ENCODE results near the gene CYP4F11. TPM values are rescaled to one million over a fixed set of nuclear protein-coding genes. Genes with fewer than 3 reads are reported as not detected.

CYP4F11 gene
- total RNA-seq, 2 donors from 2014 or later: 12.7 to 20.8 TPM

GRCh38 chr19:15971224-15971780 is 37.0 kb upstream of the CYP4F11 start:
- H3K27me3 ChIP-seq (replicated peaks; ENCODE audit: insufficient read depth): no peaks in the 10 kb centered on the region
- WGBS: 43% methylated on average over 5 of the region's 5 CpGs
- no peaks in the 10 kb centered on the region for H3K36me3 ChIP-seq
- no peak overlapping the region for H3K4me3 ChIP-seq
- no peaks in the 10 kb centered on the region for H3K4me1 ChIP-seq (replicated peaks)
- TF ChIP-seq POLR2A (IDR thresholded peaks at IDR 0.05): no peak
- TF ChIP-seq POLR2AphosphoS5 (IDR thresholded peaks at IDR 0.05): no peak
- TF ChIP-seq CTCF (IDR thresholded peaks at IDR 0.05): no peak
- intact Hi-C loops (cut with DNase I): no loop called here
- H3K9me3 ChIP-seq: no peaks in the 10 kb centered on the region
- H3K27ac ChIP-seq: no peak overlapping the region
- no peak for DNase-seq (ENCODE audit: low spot score)

- no peak for DNase-seq (ENCODE audit: low spot score)
- Histone ChIP-seq H3K4me3 (no peak overlapping the region), H3K27ac (no peak overlapping the region), H3K27me3 (replicated peaks; ENCODE audit: insufficient read depth) (no peaks in the 10 kb centered on the region), H3K9me3 (no peaks in the 10 kb centered on the region), H3K4me1 (replicated peaks) (no peaks in the 10 kb centered on the region), H3K36me3 (no peaks in the 10 kb centered on the region)
- WGBS: 80% methylated on average over 2 of the region's 2 CpGs
- intact Hi-C loops (cut with DNase I): no loop called here
- TF ChIP-seq POLR2AphosphoS5 (IDR thresholded peaks at IDR 0.05) (no peak), POLR2A (IDR thresholded peaks at IDR 0.05) (no peak), CTCF (IDR thresholded peaks at IDR 0.05) (no peak)
These were observed 29.9 kb upstream of the CYP4F11 start for GRCh38 chr19:15964231-15964630.

GRCh38 chr19:15962319-15962718 is 28.0 kb upstream of the CYP4F11 start:
- Histone ChIP-seq H3K9me3 (no peaks in the 10 kb centered on the region), H3K36me3 (no peaks in the 10 kb centered on the region), H3K27me3 (replicated peaks; ENCODE audit: insufficient read depth) (no peaks in the 10 kb centered on the region), H3K27ac (no peak overlapping the region), H3K4me3 (no peak overlapping the region), H3K4me1 (replicated peaks) (no peaks in the 10 kb centered on the region)
- 66% methylated on average over 6 of the region's 6 CpGs for WGBS
- intact Hi-C loops (cut with DNase I): no loop called here
- DNase-seq (ENCODE audit: low spot score): no peak
- no peak for TF ChIP-seq POLR2AphosphoS5 (IDR thresholded peaks at IDR 0.05)
- no peak for TF ChIP-seq CTCF (IDR thresholded peaks at IDR 0.05)
- TF ChIP-seq POLR2A (IDR thresholded peaks at IDR 0.05): no peak

- TF ChIP-seq POLR2A (IDR thresholded peaks at IDR 0.05): no peak
- TF ChIP-seq POLR2AphosphoS5 (IDR thresholded peaks at IDR 0.05): no peak
- TF ChIP-seq CTCF (IDR thresholded peaks at IDR 0.05): no peak
- no peaks in the 10 kb centered on the region for H3K4me1 ChIP-seq (replicated peaks)
- H3K4me3 ChIP-seq: no peak overlapping the region
- intact Hi-C loops (cut with DNase I): no loop called here
- no peak for DNase-seq (ENCODE audit: low spot score)
- 62% methylated on average over 6 of the region's 6 CpGs for WGBS
- H3K27ac ChIP-seq: no peak overlapping the region
- no peaks in the 10 kb centered on the region for H3K36me3 ChIP-seq
- no peaks in the 10 kb centered on the region for H3K9me3 ChIP-seq
- no peaks in the 10 kb centered on the region for H3K27me3 ChIP-seq (replicated peaks; ENCODE audit: insufficient read depth)
These were observed 20.5 kb upstream of the CYP4F11 start for GRCh38 chr19:15954820-15955219.

- intact Hi-C loops (cut with DNase I): no loop called here
- no peaks in the 10 kb centered on the region for H3K36me3 ChIP-seq
- no peak within 1 kb of the TSS for H3K27ac ChIP-seq
- H3K9me3 ChIP-seq: no peaks in the 10 kb centered on the region
- TF ChIP-seq POLR2A (IDR thresholded peaks at IDR 0.05): no peak
- no peak for TF ChIP-seq POLR2AphosphoS5 (IDR thresholded peaks at IDR 0.05)
- no peak for TF ChIP-seq CTCF (IDR thresholded peaks at IDR 0.05)
- no peaks in the 10 kb centered on the region for H3K4me1 ChIP-seq (replicated peaks)
- H3K27me3 ChIP-seq (replicated peaks; ENCODE audit: insufficient read depth): no peaks in the 10 kb centered on the region
- no peak within 1 kb of the TSS for H3K4me3 ChIP-seq
- DNase-seq (ENCODE audit: low spot score): no peak
These were observed 14.1 kb upstream of the CYP4F11 start, which contains the start of gene OR10H4 for GRCh38 chr19:15948223-15949058. OR10H4 (plus strand) TSS chr19:15949008; CDS start chr19:15949008, 0 bp downstream.

Measured in prostate gland (tissue), 2 donors.